Stimulated activated CD8-positive, alpha-beta memory T cell treated with anti-CD3 and anti-CD28 coated beads, Interleukin-12 subunit alpha, Interleukin-12 subunit beta, amount 100 ng/mL, for 24 hours (primary cell): Measurements from ENCODE around the gene TAS2R13.

Experiments
- DNase-seq: peaks from one replicate; pipeline ENCODE4 v3.0.0-alpha.2; 2020; ENCODE audit errors: extremely low read depth

The TAS2R13 gene

DNA sequence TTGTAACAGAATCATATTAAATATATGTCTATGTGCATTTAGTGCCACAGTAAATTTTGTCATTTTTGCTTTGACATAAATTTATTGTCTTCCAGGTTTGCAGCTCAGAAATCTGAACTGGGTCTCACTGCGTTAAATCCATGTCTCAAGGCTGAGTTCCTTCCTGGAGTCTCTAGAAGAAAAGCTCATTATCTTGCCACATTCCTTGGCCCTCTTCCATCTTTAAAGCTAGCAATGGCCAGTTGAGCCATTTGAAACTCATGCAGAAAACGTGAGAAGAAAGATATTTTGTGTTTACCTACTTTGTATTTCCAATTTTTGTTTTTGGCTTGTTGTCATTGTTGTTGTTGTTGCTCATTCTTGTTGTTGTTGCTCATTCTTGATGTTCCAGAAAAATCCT lies 36.0 kb downstream of the TAS2R13 start:
- no peak for DNase-seq

DNA sequence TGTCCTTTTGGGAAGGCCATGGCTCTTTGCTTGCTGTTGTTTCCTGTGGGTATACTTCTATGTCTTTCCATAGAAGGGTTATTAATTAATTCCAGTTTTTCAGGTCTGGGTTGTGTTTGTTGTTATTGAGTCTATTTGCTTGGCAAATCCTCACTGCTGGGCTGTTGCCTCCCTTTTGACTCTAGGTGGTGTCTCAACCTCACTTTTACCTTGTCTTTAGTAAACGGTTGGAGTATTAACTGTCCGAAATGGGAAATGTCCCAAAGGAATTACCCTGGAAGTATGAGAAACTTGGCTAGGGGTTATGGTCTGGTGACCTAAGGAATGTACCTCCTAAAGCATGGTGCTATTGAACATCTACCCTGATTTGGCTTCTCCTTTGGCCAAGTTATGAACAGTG lies 42.0 kb downstream of the TAS2R13 start:
- no peak for DNase-seq

DNA sequence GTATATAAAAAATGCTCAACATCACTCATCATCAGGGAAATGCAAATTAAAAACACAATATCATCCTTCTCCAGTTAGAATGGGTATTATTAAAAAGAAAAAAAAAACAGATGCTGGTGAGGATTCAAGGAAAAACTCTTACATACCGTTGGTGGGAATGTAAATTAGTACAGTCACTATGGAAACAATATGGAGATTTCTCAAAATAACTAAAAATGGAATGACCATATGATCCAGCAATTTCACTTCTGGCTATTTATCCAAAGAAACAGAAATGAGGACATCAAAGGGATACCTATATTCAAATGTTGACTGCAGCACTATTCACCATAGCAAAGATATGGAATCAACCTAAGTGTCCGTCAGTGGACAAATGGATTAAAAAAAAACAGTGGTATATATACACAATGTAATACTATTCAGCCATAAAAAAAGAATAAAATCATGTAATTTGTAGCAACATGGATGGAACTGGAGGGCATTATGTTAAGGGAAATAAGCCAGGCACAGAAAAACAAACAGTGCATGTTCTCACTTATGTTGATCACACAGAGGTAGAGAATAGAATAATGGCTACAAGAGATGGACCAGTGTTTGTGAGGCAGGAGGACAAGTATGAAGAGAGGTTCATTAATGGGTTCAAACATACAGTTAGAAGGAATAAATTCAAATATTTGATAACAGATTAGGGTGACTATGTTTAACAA lies 45.7 kb downstream of the TAS2R13 start:
- DNase-seq = no peak

DNA sequence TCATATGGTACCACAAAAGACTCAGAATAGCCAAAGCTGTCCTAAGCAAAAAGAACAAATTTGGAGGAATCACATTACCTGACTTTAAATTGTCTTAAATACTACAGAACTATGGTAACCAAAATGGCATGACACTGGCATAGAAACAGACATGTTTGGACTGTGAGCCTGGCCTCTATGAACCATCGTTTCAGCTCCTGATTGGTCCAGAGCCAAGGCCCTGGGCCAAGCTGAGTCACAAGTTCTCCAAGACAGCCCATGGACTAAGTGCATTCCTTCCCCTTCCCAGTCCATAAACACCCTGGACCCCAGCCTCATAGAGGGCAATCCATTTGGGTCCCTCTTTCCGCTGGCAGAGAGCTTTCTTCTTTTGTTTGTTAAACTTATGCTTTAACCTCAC lies 48.0 kb downstream of the TAS2R13 start:
- no peak for DNase-seq
